Activated T-cell treated with anti-CD3 and anti-CD28 coated beads for 48 hours (primary cell): ENCODE data around the gene TMEM273.

Source experiments
- DNase-seq: peaks from one replicate; pipeline ENCODE4 v3.0.0-alpha.2; 2020; ENCODE audit warnings: low read depth

TMEM273 gene

DNA sequence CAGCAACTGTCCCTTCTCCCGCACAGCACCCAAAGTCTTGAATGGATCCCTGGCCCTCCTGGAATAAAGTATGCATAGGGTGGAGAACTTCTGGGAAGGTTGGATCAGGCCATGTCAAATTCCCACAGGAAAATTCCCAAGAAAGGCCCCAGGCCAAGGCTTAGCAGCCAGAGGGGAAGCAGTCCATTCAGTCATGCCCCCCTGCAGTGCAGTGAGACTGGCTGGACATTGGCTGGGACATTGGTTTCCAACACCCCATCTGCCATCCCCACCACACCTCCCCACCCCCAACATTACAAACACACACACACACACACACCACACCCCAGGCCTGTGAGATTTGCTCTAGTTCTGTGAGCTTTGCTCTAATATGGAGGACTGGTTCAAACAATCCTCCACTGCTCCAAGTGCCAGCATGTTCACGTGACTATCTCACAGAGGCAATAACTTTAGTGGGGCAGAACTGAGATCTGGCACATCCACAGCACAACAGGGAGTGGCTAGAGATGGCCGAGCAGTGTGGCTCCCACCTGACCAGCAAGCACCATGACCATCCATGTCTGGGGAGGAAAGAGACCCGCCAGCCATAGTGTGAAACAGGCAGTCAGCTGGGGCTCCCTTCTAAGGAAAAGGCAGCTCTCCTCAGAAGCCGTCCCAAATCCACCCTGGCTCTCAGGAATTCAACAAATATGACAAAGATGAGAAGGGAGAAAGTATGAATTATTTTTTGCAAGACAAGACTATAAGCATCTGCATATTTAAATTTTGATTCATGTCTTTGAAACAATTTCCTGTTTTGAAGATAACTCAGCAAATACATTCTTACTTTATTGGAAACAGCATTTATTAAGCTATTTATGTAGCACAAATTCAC is 47.6 kb downstream of the TMEM273 start:
- no peak for DNase-seq

DNA sequence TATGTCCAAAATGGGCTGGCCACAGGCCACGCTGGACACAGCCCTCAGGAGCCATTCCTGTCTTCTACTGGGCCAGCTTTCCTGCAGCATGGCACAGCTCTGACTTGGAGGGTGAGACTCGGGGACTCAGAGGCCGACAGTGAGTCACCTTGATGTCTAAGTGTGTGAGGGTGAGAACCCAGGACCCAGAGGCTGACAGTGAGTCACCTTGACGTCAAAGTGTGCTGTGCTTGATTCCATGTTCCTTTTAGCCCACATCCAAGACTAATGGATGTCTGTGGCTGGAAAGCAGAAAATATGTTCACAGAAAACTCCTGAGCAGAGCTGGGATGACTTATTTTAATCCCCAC is 48.4 kb downstream of the TMEM273 start:
- DNase-seq: no peak

DNA sequence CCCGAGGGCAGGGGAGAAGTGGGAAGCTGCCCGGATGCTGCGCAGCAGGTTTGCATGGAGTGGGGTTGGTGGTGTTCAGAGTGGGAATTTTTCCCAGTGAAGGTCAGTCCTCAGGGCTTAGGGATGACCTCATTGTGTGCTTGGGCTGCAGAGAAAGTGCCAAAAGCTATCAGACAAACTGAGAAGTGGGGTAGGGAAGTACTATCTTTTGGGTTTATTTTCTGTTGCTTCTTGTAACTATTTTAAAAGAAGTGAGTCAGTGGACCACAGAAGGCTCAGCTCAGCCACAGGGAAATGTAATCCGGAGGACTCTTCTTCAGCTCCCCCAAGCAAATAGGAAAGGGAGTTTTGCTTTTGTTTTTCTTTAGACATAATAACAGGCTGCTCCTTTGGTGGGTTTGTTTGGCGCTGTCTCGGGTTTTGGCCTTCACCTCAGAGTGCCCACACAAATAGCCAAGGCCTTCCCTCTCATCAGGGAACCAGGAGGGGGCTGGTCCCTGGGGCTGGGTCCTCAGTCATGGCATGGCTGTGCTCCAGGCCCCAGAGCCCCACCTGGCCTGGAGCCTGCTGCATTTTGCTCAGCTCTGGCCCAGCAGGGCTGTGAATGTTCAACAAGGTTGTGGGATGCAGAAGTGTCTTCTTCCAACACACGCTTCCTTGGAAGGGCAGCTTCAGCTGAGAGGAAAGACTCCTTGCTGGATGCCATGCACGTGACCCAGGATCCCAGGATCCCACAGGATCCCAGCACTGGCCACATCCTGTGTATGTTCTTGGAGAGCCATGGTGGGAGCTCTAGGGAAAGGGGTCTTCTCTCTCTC is 49.0 kb downstream of the TMEM273 start:
- no peak for DNase-seq

DNA sequence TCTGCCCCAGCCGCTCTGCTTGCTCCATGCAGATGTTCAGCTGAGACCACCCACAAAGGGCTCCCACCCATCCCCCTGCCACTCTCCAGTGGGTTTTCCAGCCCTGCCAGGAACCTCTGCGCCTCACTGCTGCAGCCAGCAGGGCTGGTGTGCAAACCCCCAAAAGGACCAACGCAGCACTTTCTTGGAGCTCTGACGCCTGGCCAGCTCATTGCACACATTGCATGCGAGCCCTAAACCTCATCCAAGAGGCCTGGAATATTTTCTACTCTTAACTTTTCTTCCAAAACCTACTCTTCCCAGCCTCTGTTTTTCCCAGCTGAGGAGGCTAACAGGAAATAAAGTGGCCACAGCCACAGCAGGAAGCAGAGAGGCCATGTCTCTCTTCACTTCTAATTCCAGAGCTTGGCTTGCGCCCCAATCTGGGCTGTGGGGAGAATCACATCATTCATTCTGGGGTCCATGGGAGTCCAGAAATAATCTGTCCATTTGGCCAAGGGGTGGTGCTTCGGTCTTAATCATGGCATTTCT is 49.8 kb downstream of the TMEM273 start:
- DNase-seq: no peak

DNA sequence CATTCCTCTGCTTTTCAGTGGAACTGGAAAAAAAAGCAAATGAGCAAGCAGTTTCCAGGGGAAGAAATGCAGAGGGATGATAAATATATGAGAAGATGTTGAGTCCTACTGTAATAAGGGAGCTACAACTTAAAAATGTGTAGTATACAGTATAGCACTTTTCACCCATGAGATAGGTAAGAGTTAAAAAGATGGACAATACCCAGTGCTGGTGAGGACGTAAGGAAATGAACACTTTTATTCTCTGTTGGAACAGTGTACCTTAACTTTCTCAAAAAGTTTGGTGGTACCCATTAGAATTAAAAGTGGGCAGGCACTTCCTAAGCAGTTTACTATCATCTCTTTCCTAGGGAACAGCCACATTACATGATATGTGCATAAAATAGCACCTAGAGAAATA is 51.7 kb downstream of the TMEM273 start:
- no peak for DNase-seq

DNA sequence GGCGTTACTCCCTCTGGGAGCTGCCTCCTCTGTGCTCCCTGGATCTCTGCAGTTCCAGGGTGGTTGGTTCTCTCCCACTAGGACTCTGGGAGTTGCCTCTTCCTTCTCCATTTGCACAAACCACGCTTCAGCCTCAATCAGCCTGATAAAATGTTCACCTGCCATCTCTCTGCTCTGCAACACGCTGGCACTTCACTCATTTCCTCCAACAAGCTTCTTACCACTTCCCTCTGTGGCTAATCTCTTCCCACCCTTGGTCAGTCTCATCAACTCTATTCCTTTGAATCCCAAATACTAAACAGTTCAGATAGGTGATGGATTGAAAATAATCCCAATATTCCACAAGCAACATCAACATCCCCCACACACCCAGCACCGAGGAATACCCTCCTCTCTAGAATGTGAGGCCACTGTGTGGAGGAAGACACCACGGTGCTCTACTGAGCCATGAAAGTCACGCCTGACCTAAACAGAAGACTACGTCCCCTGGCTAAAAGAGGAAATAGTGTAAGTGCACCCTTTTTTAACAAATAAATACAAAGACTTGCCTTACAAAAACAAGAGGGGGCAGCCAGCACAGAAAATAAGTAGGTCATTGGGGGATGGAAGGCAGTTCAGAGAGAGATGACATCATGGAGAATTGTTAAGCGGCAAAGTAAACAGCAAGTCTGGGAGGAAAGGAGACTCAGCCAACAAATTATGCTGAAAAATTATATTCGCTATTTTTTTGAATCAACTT is 52.4 kb downstream of the TMEM273 start:
- no peak for DNase-seq

DNA sequence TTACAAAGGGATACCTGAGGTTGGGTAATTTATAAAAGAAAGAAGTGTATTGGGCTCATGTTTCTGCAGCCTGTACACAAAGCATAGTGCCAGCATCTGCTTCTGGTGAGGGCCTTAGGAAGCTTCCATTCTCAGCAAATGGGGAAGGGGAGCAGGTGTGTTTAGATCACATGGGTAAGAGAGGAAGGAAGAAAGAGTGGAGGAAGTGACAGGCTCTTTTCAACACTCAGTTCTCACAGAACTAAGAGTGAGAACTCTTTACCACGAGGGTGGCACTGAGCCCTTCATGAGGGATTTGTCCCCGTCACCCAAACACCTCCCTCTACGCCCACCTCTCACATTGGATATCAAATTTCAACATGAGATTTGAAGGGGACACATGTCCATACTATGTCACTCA is 53.9 kb downstream of the TMEM273 start:
- DNase-seq: no peak

DNA sequence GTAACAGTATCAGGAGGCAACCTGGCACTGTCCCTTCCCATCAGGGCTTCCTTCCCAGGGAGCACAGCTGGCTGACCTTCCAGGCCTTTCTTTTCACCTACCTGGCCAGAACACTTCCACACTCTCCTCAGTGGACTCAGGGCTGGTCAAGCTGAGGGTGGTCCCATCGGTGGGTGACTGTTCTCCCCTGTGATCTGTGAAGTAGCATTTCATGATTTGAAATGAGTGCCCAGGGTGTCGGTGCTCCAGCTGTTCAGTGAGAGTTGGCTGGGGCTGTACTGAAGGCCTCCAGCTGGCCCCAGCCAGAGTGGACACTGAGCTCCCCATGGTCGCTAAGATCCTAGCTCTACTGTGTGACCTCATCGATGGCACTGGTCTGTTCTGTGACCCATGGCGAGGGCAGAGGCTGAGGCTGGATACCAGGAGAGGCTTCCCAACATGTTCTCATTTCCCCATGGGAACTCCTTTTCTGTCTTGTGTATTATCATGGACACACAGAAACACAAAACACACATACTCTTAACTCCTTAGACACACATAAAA is 54.4 kb downstream of the TMEM273 start, which contains the start of gene FAM170B:
FAM170B (minus strand) TSS at position 316 of the 543 bp plus-strand sequence; CDS start at position 213, 103 bp downstream.
- DNase-seq: no peak

DNA sequence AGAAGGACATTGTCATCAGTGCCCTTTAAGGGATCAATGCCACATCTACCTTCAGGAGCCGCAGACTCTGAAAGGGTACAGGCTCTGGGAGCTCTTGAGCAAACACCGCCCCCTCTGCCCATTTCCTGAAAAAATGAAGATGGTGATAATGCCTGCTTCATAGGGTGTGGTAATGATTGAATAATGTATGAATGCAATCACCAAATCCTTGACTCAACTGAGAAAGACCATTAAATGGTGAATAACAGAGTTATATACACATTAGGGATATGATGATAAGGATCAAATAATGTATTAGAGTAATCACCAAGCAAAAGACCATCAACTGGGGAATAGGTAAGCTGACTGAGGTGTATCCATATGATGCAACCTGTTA is 55.8 kb downstream of the TMEM273 start:
- no peak for DNase-seq

DNA sequence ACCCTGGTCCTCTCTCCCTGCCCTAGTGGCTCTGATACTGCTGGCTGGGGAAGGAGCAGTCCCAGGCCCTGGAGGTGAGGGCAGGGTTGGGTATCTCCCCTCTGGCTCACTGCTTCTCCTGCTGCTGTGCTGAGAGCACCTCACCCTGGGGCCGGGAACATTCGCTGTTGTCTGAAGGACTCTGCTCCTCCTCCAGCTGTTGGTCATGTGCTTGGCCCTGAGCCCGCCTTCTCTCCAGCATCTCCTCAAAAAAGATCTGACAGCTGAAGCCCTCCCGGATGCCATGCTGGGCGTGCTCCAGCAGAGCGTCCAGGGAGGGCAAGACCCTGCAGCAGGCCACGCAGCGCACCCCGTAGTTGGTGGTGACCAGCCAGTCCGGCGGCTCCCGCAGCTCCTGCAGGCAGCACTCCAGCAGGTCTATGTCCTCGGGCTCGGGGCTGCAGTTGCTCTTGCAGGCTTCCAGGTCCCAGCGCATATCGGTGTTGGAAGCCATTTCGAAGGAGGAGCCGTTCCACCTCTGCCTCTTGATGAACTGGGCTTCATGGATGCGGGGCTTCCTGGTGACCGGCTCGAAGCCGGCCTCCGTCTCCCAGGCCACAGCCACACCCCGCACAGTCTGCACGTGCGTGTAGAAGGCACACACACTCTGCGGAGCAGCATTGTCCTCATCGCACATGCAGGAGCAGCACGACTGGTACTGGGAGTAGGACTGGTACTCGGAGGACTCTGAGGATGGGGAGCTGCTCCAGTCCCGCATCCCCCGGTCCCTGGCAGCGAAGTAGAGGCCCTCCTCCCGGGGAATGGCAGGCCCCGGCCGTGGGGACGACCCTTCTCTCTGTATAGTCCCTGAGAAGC is 56.5 kb downstream of the TMEM273 start:
- DNase-seq: no peak

DNA sequence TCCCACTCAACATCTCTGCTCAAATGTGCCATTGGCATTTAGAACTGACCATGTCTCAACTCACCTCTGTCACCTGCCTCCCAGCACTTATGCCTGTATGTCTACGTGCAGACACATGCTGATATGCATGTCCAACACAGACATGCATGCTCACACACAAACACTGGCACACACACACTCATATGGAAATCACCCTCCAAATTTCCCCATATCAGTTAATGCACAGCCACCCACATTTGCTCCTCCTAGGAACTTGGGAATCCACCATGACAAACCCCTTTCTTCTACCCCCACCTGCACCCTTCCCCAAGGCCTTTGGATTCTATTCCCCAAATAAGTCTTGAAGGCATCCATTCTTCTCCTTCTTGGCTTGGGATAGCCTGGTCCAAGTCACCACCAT is 58.8 kb downstream of the TMEM273 start:
- DNase-seq: no peak

DNA sequence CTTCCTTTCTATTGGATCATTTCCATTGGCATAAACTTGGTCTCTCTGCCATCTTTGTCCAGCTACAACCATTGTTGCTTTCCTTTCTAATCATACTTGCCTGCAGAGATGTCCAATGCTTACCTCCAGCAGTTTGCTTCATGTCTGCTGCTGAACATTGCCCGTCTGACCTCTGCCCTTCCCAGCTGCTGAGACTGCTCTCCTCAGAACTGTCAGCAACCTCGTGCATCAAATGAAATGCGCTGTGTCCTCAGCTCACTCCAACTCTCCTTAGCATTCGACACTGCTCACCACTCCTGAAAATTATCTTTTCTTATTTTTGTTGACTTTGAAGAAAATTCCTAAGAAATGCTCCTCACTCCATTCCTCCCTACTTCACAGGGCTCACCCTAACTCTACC is 59.3 kb downstream of the TMEM273 start:
- no peak for DNase-seq

DNA sequence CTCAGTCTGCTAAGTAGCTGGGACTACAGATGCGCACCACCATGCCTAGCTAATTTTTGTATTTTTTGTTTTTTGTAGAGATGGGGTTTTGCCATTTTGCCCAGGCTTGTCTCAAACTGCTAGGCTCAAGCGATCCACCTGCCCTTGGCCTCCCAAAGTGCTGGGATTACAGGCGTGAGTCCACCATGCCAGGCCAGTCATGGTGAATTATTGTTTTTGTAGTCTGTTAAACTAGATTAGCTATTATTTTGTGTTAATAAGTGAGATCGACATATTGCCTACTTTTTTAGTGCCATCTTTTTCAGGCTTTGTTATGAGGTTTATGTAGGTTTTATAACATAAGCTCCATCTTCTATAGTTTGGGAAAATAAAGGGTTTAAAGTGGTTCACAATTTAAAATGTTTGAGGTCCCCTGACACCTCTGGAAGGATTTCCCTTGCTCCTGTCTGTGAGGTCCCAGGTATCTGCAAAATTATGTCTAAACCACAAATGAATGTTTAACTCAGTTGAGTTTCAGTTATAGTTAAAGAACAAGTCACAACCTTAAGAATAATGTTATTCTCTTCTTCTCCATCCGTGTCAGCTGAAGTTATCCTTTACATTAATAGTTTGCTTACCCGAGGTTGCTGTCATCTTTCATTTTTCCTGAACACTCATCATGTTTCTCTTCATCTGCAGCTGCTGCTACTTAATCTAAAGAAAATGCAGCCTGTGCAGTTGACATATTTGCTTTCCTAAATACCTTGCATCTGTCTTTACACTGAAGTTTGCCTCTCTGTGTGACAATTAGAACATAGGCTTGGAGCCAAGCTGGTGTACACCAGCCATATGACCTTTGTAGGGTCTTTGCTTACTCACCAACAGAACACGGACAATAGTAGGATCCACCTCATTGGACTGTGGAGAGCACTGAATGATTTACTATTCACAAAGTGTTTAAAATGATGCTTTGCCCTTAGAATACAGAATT is 63.9 kb downstream of the TMEM273 start:
- DNase-seq: no peak

DNA sequence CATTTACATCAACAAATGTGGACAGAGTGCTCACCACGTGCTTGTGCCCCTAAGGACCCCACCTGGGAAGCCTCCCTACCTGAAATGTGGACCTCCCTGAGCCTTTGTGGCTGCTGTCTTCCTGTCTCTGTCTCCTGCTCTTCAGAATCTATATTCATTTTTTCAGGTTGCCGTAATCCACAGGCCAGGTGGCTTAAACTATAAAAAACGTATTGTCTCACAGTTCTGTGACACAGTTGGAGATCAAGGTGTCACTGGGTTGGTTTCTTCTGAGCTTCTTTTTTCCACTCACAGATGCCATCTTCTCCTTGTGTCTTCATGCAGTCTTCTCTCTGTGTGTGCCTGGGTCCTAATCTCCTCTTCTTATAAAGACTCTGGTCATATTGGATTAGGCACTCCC is 67.3 kb downstream of the TMEM273 start:
- no peak for DNase-seq

DNA sequence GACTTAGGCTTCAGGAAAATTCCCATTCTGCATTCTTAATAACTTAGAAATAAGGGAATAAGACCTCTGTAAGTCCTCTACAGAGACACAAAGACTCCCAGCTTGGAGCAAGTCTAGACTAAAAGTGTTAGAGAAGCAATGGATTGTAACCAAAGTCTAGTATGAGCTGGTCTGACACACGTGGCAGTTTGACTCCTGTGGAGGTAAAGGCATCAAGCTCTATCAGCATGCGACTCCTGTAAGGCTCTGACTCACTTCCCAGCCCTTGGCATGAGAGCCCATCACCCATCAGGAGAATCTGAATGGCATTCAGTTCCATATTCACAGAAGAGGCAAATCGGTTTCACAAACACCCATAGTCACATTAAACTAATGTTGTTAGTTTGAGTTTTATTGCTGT is 68.4 kb downstream of the TMEM273 start:
- no peak for DNase-seq

DNA sequence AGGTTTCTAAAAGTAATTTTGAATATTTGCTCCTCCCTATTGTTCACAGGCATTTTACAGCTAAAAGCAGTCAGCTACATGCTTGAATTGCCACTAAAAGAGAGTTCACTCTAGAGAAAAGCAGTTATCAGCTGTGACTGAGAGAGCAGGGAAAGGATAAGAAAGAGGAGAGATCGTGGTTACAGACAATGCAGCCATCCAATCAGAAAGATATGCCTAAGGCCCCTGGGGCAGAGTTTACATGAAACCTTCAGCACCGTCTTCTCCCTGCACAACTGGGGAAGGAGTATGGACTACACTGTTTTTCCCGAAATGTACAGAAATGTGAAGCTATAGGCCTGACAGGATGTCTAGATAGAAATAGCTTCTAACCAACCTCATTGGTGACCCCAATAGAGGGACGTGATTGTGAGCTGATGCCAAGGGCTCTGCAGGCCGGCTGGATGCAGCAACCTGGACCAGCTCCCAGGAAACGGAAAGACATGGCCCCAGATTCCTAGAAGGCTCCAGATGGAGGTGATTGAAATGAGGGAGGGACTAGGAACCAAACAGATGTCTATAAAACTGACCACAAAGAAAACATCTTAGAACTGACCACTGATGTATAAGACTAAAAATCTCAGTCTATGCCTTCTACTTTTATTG is 69.6 kb downstream of the TMEM273 start:
- DNase-seq: no peak

DNA sequence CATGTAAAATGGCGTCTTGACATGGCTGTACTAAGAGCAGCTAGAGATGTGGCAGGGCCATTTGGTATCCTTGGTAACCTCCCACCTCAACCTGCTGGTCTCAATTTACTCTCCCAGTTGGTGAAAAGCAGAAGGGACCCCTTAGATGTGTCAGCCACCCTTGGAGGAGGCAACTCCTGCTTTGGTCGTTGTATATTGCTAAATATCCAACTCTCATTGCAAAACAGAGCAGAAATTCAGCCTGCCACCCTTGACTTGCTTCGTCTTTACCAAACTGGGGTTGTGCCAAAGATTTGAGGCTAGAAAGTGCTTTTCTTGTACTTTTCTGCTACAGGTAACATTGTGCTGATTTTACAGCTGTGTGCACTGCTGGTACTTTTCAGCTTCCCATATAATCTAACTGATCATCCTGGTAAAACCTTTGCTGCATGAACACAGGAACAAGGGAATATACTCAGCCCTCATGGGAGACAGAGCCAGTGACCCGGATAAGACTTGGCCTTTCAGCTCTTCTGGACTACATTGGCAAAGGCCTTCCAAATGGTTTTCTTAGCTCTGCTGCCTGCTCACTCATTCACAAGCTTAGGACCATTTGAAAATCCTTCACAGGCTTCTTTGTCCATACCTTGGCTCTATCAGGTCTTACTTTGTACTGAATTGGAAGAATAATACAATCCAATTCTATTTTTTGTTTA is 70.7 kb downstream of the TMEM273 start:
- no peak for DNase-seq

DNA sequence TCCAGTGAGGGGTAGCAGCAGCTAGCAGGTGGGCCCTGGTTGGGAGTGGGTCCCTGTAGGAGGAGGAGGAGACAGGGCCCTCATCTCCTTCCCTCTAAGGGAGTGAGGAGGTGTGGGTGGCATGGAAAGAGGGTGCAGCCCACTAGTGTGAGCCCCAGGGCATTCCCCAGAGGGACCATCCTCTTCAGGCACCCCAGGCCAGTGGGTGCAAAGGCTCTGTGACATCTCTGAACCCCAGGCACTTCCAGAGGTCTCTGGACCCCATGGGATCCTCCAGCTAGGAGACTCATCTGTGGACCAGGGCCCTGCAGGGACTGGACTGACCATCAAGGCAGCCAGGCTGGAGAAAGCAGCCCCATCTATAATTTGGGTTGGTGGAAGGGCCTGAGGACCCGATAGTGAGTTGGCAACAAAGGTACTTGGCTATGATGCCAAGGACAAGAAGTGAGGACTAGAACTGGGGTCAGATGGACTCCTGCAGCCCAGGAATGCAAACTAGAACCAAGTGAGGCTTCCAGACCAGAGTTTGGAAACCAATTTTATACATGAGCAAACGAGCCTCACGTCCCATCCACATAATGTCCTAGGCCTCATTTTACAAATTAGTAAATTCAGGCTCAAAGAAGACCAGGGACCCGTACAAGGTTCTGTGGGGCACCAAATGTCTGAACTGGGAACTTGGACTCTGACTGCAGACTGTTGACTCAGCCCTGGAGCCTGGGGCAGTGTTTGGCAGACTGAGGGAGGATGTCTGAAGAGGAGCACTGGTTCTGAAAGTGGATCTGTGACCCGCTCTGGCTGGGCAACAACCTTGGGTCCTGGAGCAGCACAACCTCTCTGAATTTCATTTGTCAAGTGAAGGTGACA is 71.4 kb downstream of the TMEM273 start:
- DNase-seq: no peak
